IMR-90 (cell line): ENCODE data around the gene ZNF19. TPM values are rescaled to one million over a fixed set of nuclear protein-coding genes. Genes with fewer than 3 reads are reported as not detected.

ENCODE experiments used
- ATAC-seq: fragments of 200-7000 bp; cut with Tn5 transposase; 2 replicates; pipeline ENCODE4 v1.9.1; 2020; ENCODE audit warnings: low read depth, mild to moderate bottlenecking, moderate library complexity
- BruUV-seq: library from RNA; stranded (reverse); fragments of 400-500 nt; replicated peaks from 2 replicates; lab custom pipeline; 2021; lab: Mats Ljungman, UMichigan
- CTCF ChIA-PET: fragments of 300-600 bp; formaldehyde crosslinking; extraction: SDS; loops from one replicate; lab custom pipeline; 2021; ENCODE audit warnings: antibody characterized with exemption; lab: Yijun Ruan, JAX
- POLR2A ChIA-PET: fragments of 300-600 bp; sonication (Branson Sonifier 250); formaldehyde crosslinking; loops from one replicate; lab custom pipeline; 2022; ENCODE audit warnings: antibody characterized with exemption; ENCODE audit not compliant: unreplicated experiment; lab: Charles Lee
- DNase-seq: peaks from one replicate; pipeline ENCODE4 v3.0.0; 2013
- H2AFZ ChIP-seq: replicated peaks from 2 replicates; pipeline ENCODE3; 2013; ENCODE audit warnings: low read length, mild to moderate bottlenecking; ENCODE audit not compliant: poor library complexity
- H2AK5ac ChIP-seq: 2 replicates; pipeline ENCODE4 v1.6.1; 2013; ENCODE audit warnings: low read depth, low read length, inconsistent platforms
- H2AK9ac ChIP-seq: replicated peaks from 2 replicates; pipeline ENCODE3; 2013; ENCODE audit warnings: mild to moderate bottlenecking, low read depth, low read length, moderate library complexity; ENCODE audit not compliant: poor library complexity
- H2BK120ac ChIP-seq: 2 replicates; pipeline ENCODE4 v1.6.1; 2013; ENCODE audit warnings: low read depth, low read length, inconsistent platforms
- H2BK15ac ChIP-seq: 3 replicates; pipeline ENCODE4 v1.6.1; 2013; ENCODE audit warnings: low read depth, low read length, inconsistent platforms
- H2BK20ac ChIP-seq: 2 replicates; pipeline ENCODE4 v1.6.1; 2013; ENCODE audit warnings: low read depth, mild to moderate bottlenecking, inconsistent platforms, low read length, moderate library complexity
- H2BK5ac ChIP-seq: 2 replicates; pipeline ENCODE4 v1.6.1; 2013; ENCODE audit warnings: mild to moderate bottlenecking, low read depth, low read length, inconsistent platforms; ENCODE audit not compliant: poor library complexity, severe bottlenecking
- H3K14ac ChIP-seq: replicated peaks from 2 replicates; pipeline ENCODE4 v1.6.1; 2013; ENCODE audit warnings: low read depth, low read length, inconsistent platforms
- H3K18ac ChIP-seq: 2 replicates; pipeline ENCODE4 v1.6.1; 2013; ENCODE audit warnings: low read depth, low read length, control low read depth
- H3K23ac ChIP-seq: 2 replicates; pipeline ENCODE4 v1.6.1; 2013; ENCODE audit warnings: low read depth, low read length, inconsistent platforms
- H3K27ac ChIP-seq: 2 replicates; pipeline ENCODE4 v1.5.1; 2013; ENCODE audit warnings: mild to moderate bottlenecking, control low read depth, low read length; ENCODE audit not compliant: insufficient read depth
- H3K27me3 ChIP-seq: 2 replicates; pipeline ENCODE4 v1.6.1; 2013; ENCODE audit warnings: low read length; ENCODE audit not compliant: control insufficient read depth, insufficient read depth
- H3K36me3 ChIP-seq: 2 replicates; pipeline ENCODE4 v1.6.1; 2013; ENCODE audit warnings: low read length, mixed read lengths; ENCODE audit not compliant: control insufficient read depth, insufficient read depth
- H3K4ac ChIP-seq: 2 replicates; pipeline ENCODE4 v1.6.1; 2013; ENCODE audit warnings: low read depth, low read length, inconsistent platforms
- H3K4me1 ChIP-seq: 2 replicates; pipeline ENCODE4 v1.6.1; 2013; ENCODE audit warnings: low read length, mixed read lengths; ENCODE audit not compliant: control insufficient read depth, insufficient read depth
- H3K4me2 ChIP-seq: 2 replicates; pipeline ENCODE4 v1.6.1; 2013; ENCODE audit warnings: low read depth, mild to moderate bottlenecking, control low read depth, low read length, moderate library complexity
- H3K4me3 ChIP-seq: 2 replicates; pipeline ENCODE4 v1.5.1; 2013; ENCODE audit warnings: low read depth, mild to moderate bottlenecking, control low read depth, low read length, moderate library complexity; ENCODE audit not compliant: insufficient read depth
- H3K56ac ChIP-seq: 2 replicates; pipeline ENCODE4 v1.6.1; 2013; ENCODE audit warnings: low read length, inconsistent platforms; ENCODE audit not compliant: insufficient read depth; ENCODE audit errors: extremely low read depth
- H3K79me1 ChIP-seq, 2 experiments: 2 replicates each; pipeline ENCODE4 v1.6.1; 2013; ENCODE audit warnings: low read length in 2 of 2, inconsistent platforms in 1 of 2, low read depth in 1 of 2
- H3K9ac ChIP-seq: 2 replicates; pipeline ENCODE4 v1.6.1; 2013; ENCODE audit warnings: low read depth, low read length, control low read depth
- H3K9me1 ChIP-seq: 2 replicates; pipeline ENCODE4 v1.6.1; 2013; ENCODE audit warnings: low read length, inconsistent platforms; ENCODE audit not compliant: insufficient read depth
- H3K9me3 ChIP-seq: 2 replicates; pipeline ENCODE4 v1.6.1; 2013; ENCODE audit warnings: low read length; ENCODE audit not compliant: control insufficient read depth, insufficient read depth
- H4K20me1 ChIP-seq: 2 replicates; pipeline ENCODE4 v1.6.1; 2013; ENCODE audit warnings: low read length, inconsistent platforms; ENCODE audit not compliant: insufficient read depth
- H4K5ac ChIP-seq: 2 replicates; pipeline ENCODE4 v1.6.1; 2013; ENCODE audit warnings: mild to moderate bottlenecking, low read depth, low read length, control low read depth
- H4K8ac ChIP-seq, 2 experiments: 2 replicates each; pipeline ENCODE4 v1.6.1; 2013; ENCODE audit warnings: low read depth in 2 of 2, low read length in 2 of 2, control low read depth in 1 of 2, inconsistent platforms in 1 of 2
- H4K91ac ChIP-seq: 2 replicates; pipeline ENCODE4 v1.6.1; 2013; ENCODE audit warnings: low read depth, low read length, inconsistent platforms; ENCODE audit not compliant: insufficient read depth
- BHLHE40 ChIP-seq: fragments of 150-350 bp; IDR thresholded peaks from 2 replicates; pipeline ENCODE4 v1.6.1; 2016; ENCODE audit warnings: mild to moderate bottlenecking, low read depth, low read length
- CEBPB ChIP-seq: IDR thresholded peaks from 2 replicates; pipeline ENCODE4 v1.6.1; 2012; ENCODE audit warnings: low read depth, low read length, improper control_type of control experiment
- CHD1 ChIP-seq: IDR thresholded peaks from 2 replicates; pipeline ENCODE4 v1.6.1; 2012; ENCODE audit warnings: low read depth, low read length, improper control_type of control experiment
- CTCF ChIP-seq: conservative IDR thresholded peaks from 2 replicates; pipeline ENCODE4 v1.5.1; 2012; ENCODE audit warnings: mild to moderate bottlenecking, low read depth, low read length, improper control_type of control experiment
- FOS ChIP-seq: fragments of 150-350 bp; IDR thresholded peaks from 2 replicates; pipeline ENCODE4 v1.6.1; 2016; ENCODE audit warnings: low read depth, low read length
- MAFK ChIP-seq: IDR thresholded peaks from 2 replicates; pipeline ENCODE4 v1.6.1; 2012; ENCODE audit warnings: low read depth, low read length, improper control_type of control experiment
- MAZ ChIP-seq: IDR thresholded peaks from 2 replicates; pipeline ENCODE4 v1.6.1; 2012; ENCODE audit warnings: low read depth, mild to moderate bottlenecking, low read length, improper control_type of control experiment, moderate library complexity, borderline replicate concordance
- MXI1 ChIP-seq: IDR thresholded peaks from 2 replicates; pipeline ENCODE4 v1.6.1; 2012; ENCODE audit warnings: low read depth, mild to moderate bottlenecking, low read length, moderate library complexity, borderline replicate concordance
- NFE2L2 ChIP-seq: fragments of 150-350 bp; IDR thresholded peaks from 2 replicates; pipeline ENCODE4 v1.6.1; 2016; ENCODE audit warnings: low read depth, mild to moderate bottlenecking, low read length
- POLR2A ChIP-seq: IDR thresholded peaks from 2 replicates; pipeline ENCODE4 v1.6.1; 2012; ENCODE audit warnings: mild to moderate bottlenecking, low read depth, low read length
- RAD21 ChIP-seq: IDR thresholded peaks from 2 replicates; pipeline ENCODE4 v1.6.1; 2012; ENCODE audit warnings: low read length, improper control_type of control experiment
- RCOR1 ChIP-seq: IDR thresholded peaks from 2 replicates; pipeline ENCODE4 v1.6.1; 2012; ENCODE audit warnings: mild to moderate bottlenecking, low read length, improper control_type of control experiment; ENCODE audit not compliant: insufficient replicate concordance
- RFX5 ChIP-seq: IDR thresholded peaks from 2 replicates; pipeline ENCODE4 v1.8.0; 2012; ENCODE audit warnings: low read depth, mild to moderate bottlenecking, low read length, moderate library complexity
- SMC3 ChIP-seq: fragments of 150-350 bp; IDR thresholded peaks from 2 replicates; pipeline ENCODE4 v1.6.1; 2016; ENCODE audit warnings: low read depth, mild to moderate bottlenecking, antibody characterized with exemption, low read length, moderate library complexity
- USF2 ChIP-seq: fragments of 150-350 bp; IDR thresholded peaks from 2 replicates; pipeline ENCODE4 v1.6.1; 2017; ENCODE audit warnings: mild to moderate bottlenecking, antibody characterized with exemption, low read length, low read depth
- WGBS, 2 experiments: methylation state at CpG; one replicate each; pipeline versions ENCODE4 v1.1.5 to v1.1.7; 2013; ENCODE audit warnings: missing lambda C conversion rate in 2 of 2; ENCODE audit not compliant: insufficient read length in 1 of 2; ENCODE audit errors: extremely low coverage in 2 of 2; 5-methylcytosine and 5-hydroxymethylcytosine counted together
- dilution Hi-C: fragments of 300-500 bp; cut with HindIII; formaldehyde crosslinking; loops from one replicate; pipeline ENCODE4 v1.14.3; 2018; ENCODE audit warnings: low sequenced_read_pairs; ENCODE audit not compliant: unreplicated experiment
- in situ Hi-C: fragments of 300-500 bp; cut with MboI; formaldehyde crosslinking; loops from 3 replicates; pipeline ENCODE4 v1.14.3; 2019; ENCODE audit warnings: low sequenced_read_pairs, inconsistent platforms, mixed read lengths
- intact Hi-C: fragments of 100-400 bp; cut with micrococcal nuclease; formaldehyde crosslinking; loops from 2 replicates; pipeline ENCODE4 v1.10.0; 2022
- polyA plus RNA-seq, 3 experiments: library from polyadenylated mRNA; depleted of rRNA; stranded (reverse); fragments of >200 nt; gene quantifications; 2 replicates each; pipeline ENCODE4 v1.2.3, GENCODE V29; 2012; ENCODE audit warnings: low replicate concordance in 1 of 3
- total RNA-seq: library from RNA; depleted of rRNA; stranded (reverse); fragments of >200 nt; gene quantifications from 2 replicates; pipeline ENCODE4 v1.2.3, GENCODE V29; 2012
- TF ChIP-seq, protein P1 (sequence below): fragments of 150-350 bp; IDR thresholded peaks from 2 replicates; pipeline ENCODE4 v1.6.1; 2016; ENCODE audit warnings: low read depth, mild to moderate bottlenecking, low read length, moderate library complexity, borderline replicate concordance

The ZNF19 gene
- total and polyA plus RNA-seq, 2 of the 4 experiments (the other 2 are of a cell fraction), result 0.89 to 2.9 TPM

DNA sequence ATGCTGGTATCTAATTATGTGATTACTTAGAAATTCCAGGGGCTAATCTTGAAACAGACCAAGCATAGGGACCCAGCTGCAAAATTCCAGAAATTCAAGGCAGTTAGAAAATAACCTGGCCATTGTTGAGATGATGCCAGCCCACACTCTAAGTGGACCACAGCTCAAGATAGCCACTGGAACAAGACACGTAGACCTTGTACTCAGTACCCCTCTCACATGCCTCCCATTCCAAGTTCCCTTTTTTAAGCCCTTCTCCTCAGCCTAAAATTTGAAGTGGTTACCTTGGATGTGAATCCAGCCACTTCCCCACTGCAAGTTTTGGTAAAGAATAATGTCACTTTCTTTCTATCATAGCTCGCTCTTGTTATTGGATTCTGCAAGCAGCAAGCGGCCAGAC lies 4.1 kb upstream of the ZNF19 start:
- in situ Hi-C loops, result loop anchor here (25.0 kb wide), 1 partner anchor 706 kb away; no protein-coding TSS in a partner anchor
- POLR2A ChIA-PET, result no interaction called here

More for the DNA sequence above, 4.1 kb upstream of the ZNF19 start:
- no peak overlapping the region for H4K91ac ChIP-seq
- no peak overlapping the region for H2BK120ac ChIP-seq
- no peaks in the 10 kb centered on the region for H3K4me1 ChIP-seq
- no peak overlapping the region for H3K27ac ChIP-seq
- no peak overlapping the region for H2AK9ac ChIP-seq
- H4K5ac ChIP-seq, result no peak overlapping the region
- H2BK20ac ChIP-seq, result no peak overlapping the region
- 80% methylated on average over 1 of the region's 3 CpGs; no CpG with 5 or more reads in 1 of the 2 experiments for WGBS, 2 experiments
- H3K79me1 ChIP-seq, result no peaks in the 10 kb centered on the region
- DNase-seq, result no peak
- H3K56ac ChIP-seq, result no peak overlapping the region
- CTCF ChIA-PET, result no interaction called here
- dilution Hi-C loops (no loop called here), intact Hi-C loops (loop anchor here (10.0 kb wide), 1 partner anchor 122 kb away; no protein-coding TSS in a partner anchor)
- peaks cover 4% of the 10 kb centered on the region for H3K27me3 ChIP-seq
- H3K4me2 ChIP-seq, result no peak overlapping the region
- no peak overlapping the region for H2BK15ac ChIP-seq
- H3K14ac ChIP-seq, result no peak overlapping the region
- H3K9me1 ChIP-seq, result no peaks in the 10 kb centered on the region
- no peak for ATAC-seq
- H4K8ac ChIP-seq, result no peak overlapping the region
- BruUV-seq, result no TSS peak
- no peak overlapping the region for H3K9ac ChIP-seq
- H2AFZ ChIP-seq, result no peak overlapping the region
- H2BK5ac ChIP-seq, result no peak overlapping the region
- H3K18ac ChIP-seq, result no peak overlapping the region
- H3K4me3 ChIP-seq, result no peak overlapping the region
- H2AK5ac ChIP-seq, result no peak overlapping the region
- no peak overlapping the region for H3K4ac ChIP-seq
- H3K36me3 ChIP-seq, result no peaks in the 10 kb centered on the region
- H4K20me1 ChIP-seq, result no peaks in the 10 kb centered on the region
- no peaks in the 10 kb centered on the region for H3K9me3 ChIP-seq
- no peak overlapping the region for H3K23ac ChIP-seq
- TF ChIP-seq MAZ (no peak), RFX5 (no peak), RCOR1 (no peak), RAD21 (no peak), CEBPB (no peak), POLR2A (no peak), CHD1 (no peak), USF2 (no peak), MAFK (no peak), SMC3 (no peak), CTCF (no peak), NFE2L2 (no peak), BHLHE40 (no peak), MXI1 (no peak), FOS (no peak)
- TF ChIP-seq, protein P1, sequence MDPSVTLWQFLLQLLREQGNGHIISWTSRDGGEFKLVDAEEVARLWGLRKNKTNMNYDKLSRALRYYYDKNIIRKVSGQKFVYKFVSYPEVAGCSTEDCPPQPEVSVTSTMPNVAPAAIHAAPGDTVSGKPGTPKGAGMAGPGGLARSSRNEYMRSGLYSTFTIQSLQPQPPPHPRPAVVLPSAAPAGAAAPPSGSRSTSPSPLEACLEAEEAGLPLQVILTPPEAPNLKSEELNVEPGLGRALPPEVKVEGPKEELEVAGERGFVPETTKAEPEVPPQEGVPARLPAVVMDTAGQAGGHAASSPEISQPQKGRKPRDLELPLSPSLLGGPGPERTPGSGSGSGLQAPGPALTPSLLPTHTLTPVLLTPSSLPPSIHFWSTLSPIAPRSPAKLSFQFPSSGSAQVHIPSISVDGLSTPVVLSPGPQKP, result no peak
